ENCODE results near the gene ITGBL1.

DNA sequence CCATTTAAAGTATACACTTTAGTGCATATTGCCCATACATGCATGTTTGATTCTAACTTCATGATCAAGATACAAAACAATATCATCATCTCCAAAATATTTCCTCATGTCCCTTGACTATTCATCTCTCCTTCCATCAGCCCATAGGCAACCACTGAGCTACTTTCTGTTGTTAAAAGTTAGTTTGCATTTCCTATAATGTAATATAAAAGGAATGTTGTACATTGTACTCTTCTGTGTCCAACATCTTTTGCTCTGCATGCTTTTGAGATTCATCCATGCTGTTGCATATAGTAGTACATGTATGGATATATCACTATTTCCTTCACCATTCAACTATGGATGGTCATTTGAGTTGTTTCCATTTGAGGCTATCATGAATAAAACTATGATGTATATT is 74.7 kb downstream of the ITGBL1 start:
- TF ChIP-seq POLR2A (IDR thresholded peaks at IDR 0.05), result no peak
- TF ChIP-seq, protein P1, sequence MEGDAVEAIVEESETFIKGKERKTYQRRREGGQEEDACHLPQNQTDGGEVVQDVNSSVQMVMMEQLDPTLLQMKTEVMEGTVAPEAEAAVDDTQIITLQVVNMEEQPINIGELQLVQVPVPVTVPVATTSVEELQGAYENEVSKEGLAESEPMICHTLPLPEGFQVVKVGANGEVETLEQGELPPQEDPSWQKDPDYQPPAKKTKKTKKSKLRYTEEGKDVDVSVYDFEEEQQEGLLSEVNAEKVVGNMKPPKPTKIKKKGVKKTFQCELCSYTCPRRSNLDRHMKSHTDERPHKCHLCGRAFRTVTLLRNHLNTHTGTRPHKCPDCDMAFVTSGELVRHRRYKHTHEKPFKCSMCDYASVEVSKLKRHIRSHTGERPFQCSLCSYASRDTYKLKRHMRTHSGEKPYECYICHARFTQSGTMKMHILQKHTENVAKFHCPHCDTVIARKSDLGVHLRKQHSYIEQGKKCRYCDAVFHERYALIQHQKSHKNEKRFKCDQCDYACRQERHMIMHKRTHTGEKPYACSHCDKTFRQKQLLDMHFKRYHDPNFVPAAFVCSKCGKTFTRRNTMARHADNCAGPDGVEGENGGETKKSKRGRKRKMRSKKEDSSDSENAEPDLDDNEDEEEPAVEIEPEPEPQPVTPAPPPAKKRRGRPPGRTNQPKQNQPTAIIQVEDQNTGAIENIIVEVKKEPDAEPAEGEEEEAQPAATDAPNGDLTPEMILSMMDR (IDR thresholded peaks at IDR 0.05), result no peak

All from Peyer's patch (tissue), 4 donors.